ENCODE data around the gene KIAA0825. TPM values are rescaled to one million over a fixed set of nuclear protein-coding genes. Genes with fewer than 3 reads are reported as not detected.

The KIAA0825 gene
- total RNA-seq, 4 donors from 2014 or later, result 4.7 to 5.8 (median 5.0) TPM

- TF ChIP-seq, protein P1, sequence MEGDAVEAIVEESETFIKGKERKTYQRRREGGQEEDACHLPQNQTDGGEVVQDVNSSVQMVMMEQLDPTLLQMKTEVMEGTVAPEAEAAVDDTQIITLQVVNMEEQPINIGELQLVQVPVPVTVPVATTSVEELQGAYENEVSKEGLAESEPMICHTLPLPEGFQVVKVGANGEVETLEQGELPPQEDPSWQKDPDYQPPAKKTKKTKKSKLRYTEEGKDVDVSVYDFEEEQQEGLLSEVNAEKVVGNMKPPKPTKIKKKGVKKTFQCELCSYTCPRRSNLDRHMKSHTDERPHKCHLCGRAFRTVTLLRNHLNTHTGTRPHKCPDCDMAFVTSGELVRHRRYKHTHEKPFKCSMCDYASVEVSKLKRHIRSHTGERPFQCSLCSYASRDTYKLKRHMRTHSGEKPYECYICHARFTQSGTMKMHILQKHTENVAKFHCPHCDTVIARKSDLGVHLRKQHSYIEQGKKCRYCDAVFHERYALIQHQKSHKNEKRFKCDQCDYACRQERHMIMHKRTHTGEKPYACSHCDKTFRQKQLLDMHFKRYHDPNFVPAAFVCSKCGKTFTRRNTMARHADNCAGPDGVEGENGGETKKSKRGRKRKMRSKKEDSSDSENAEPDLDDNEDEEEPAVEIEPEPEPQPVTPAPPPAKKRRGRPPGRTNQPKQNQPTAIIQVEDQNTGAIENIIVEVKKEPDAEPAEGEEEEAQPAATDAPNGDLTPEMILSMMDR (IDR thresholded peaks at IDR 0.05; ENCODE audit: low read depth), result no peak
Observed at GRCh38 chr5:94646758-94647157, 28.4 kb upstream of the KIAA0825 start.

- TF ChIP-seq, protein P1 (IDR thresholded peaks at IDR 0.05; ENCODE audit: low read depth), result no peak
Observed at GRCh38 chr5:94645053-94645452, 26.6 kb upstream of the KIAA0825 start.

DNA sequence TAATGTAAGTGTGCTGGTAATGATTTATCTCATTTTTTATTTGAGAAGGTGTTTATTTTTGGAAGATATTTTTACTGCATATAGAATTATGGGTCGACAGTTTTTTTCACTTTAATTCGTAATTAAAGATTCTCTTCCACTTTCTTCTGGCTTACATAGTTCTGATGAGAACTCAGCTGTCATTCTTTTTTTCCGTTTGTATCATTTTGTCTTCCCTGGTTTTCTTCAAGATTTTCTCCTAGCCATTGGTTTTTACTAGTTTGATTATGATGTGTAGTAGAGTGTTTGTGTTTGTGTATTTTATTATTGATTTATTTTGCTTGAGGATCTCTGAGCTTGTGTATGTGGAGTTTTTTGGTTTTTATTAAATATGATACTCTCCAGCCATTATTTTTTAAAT, 21.8 kb upstream of the KIAA0825 start:
- TF ChIP-seq, protein P1 (IDR thresholded peaks at IDR 0.05; ENCODE audit: low read depth), result no peak

DNA sequence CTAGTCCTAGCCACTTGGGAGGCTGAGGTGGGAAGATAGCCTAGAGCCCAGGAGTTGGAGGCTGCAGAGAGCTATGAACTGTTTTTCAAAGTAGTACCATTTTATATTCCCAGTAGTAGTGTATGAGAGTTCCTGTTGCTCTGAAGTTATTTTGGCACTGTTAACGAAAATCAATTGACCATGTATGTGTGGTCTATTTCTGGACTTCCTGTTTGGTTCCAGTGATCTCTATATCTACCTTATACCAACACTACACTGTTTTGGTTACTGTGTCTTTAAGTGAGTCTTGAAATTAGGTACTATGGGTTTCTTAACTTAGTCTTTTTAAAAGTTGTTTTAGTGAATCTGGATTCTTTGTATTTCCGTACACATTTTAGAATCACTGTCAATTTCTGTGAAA, 13.6 kb upstream of the KIAA0825 start:
- TF ChIP-seq, protein P1 (IDR thresholded peaks at IDR 0.05; ENCODE audit: low read depth), result no peak

GRCh38 chr5:94627191-94627590, 8.8 kb upstream of the KIAA0825 start:
- TF ChIP-seq, protein P1 (IDR thresholded peaks at IDR 0.05; ENCODE audit: low read depth), result no peak

GRCh38 chr5:94623877-94624276, 5.5 kb upstream of the KIAA0825 start:
- TF ChIP-seq, protein P1 (IDR thresholded peaks at IDR 0.05; ENCODE audit: low read depth), result no peak

GRCh38 chr5:94623011-94623410, 4.6 kb upstream of the KIAA0825 start:
- TF ChIP-seq, protein P1 (IDR thresholded peaks at IDR 0.05; ENCODE audit: low read depth), result no peak

Data from subcutaneous adipose tissue (tissue), 4 donors.